Neural progenitor cell (in vitro differentiated cells): ENCODE results near the gene SPOP. TPM values are rescaled to one million over a fixed set of nuclear protein-coding genes. Genes with fewer than 3 reads are reported as not detected.

Source experiments
- DNase-seq: peaks from one replicate; pipeline ENCODE4 v3.0.0-alpha.2; 2016; ENCODE audit warnings: low spot score
- H2AFZ ChIP-seq: fragments of 200-600 bp; sonication (generic); replicated peaks from 2 replicates; pipeline ENCODE4 v1.6.1; 2016; ENCODE audit warnings: antibody characterized with exemption
- H3F3A ChIP-seq: fragments of 200-600 bp; sonication (generic); 2 replicates; pipeline ENCODE4 v1.6.1; 2016; ENCODE audit warnings: antibody characterized with exemption, low read depth
- H3K27ac ChIP-seq: fragments of 200-600 bp; sonication (generic); 2 replicates; pipeline ENCODE4 v1.5.1; 2016; ENCODE audit warnings: mild to moderate bottlenecking
- H3K27me3 ChIP-seq: fragments of 200-600 bp; sonication (generic); 2 replicates; pipeline ENCODE4 v1.6.1; 2016; ENCODE audit warnings: mild to moderate bottlenecking, moderate library complexity
- H3K36me3 ChIP-seq: fragments of 200-600 bp; sonication (generic); 2 replicates; pipeline ENCODE4 v1.5.1; 2016
- H3K4me1 ChIP-seq: fragments of 200-600 bp; sonication (generic); 2 replicates; pipeline ENCODE4 v1.6.1; 2016; ENCODE audit warnings: mixed run types
- H3K4me2 ChIP-seq: fragments of 200-600 bp; sonication (generic); 2 replicates; pipeline ENCODE4 v1.6.1; 2016
- H3K4me3 ChIP-seq: fragments of 200-600 bp; sonication (generic); 2 replicates; pipeline ENCODE4 v1.5.1; 2016
- H3K79me2 ChIP-seq: fragments of 200-600 bp; sonication (generic); 2 replicates; pipeline ENCODE4 v1.6.1; 2016; ENCODE audit warnings: low read depth
- H3K9ac ChIP-seq: fragments of 200-600 bp; sonication (generic); 2 replicates; pipeline ENCODE4 v1.6.1; 2016
- H3K9me3 ChIP-seq: fragments of 200-600 bp; sonication (generic); 2 replicates; pipeline ENCODE4 v1.5.1; 2016; ENCODE audit warnings: low read depth
- H4K20me1 ChIP-seq: fragments of 200-600 bp; sonication (generic); 2 replicates; pipeline ENCODE4 v1.6.1; 2016; ENCODE audit warnings: low read depth
- H3K27ac Mint-ChIP-seq: 3 replicates; pipeline ENCODE4 v1.8.0; 2021; ENCODE audit warnings: mixed read lengths
- H3K27me3 Mint-ChIP-seq: 2 replicates; pipeline ENCODE4 v1.8.0; 2022; ENCODE audit warnings: low read depth, mild to moderate bottlenecking, inconsistent platforms, moderate library complexity, mixed read lengths; ENCODE audit not compliant: insufficient read depth
- H3K36me3 Mint-ChIP-seq: 3 replicates; pipeline ENCODE4 v1.8.0; 2021; ENCODE audit warnings: mixed read lengths
- H3K4me1 Mint-ChIP-seq: 3 replicates; pipeline ENCODE4 v1.8.0; 2021; ENCODE audit warnings: mixed read lengths
- H3K4me3 Mint-ChIP-seq: 3 replicates; pipeline ENCODE4 v1.8.0; 2021; ENCODE audit warnings: mild to moderate bottlenecking, moderate library complexity, mixed read lengths
- H3K9me3 Mint-ChIP-seq: 3 replicates; pipeline ENCODE4 v1.8.0; 2020; ENCODE audit warnings: mixed read lengths
- EZH2 ChIP-seq: fragments of 200-600 bp; sonication (generic); IDR thresholded peaks from 2 replicates; pipeline ENCODE4 v1.6.1; 2017; ENCODE audit warnings: antibody characterized with exemption, mild to moderate bottlenecking, moderate library complexity
- EZH2phosphoT487 ChIP-seq: fragments of 200-600 bp; sonication (generic); IDR thresholded peaks from 2 replicates; pipeline ENCODE4 v1.6.1; 2017; ENCODE audit warnings: antibody characterized with exemption
- total RNA-seq: library from RNA; depleted of rRNA; stranded (reverse); fragments of >200 nt; gene quantifications from 2 replicates; pipeline ENCODE4 v1.2.3, GENCODE V29; 2015; ENCODE audit warnings: low replicate concordance
- TF ChIP-seq, protein P1 (sequence below): fragments of 200-600 bp; sonication (generic); IDR thresholded peaks from 2 replicates; pipeline ENCODE4 v1.5.1; 2017; ENCODE audit warnings: antibody characterized with exemption, mild to moderate bottlenecking

SPOP gene
- total RNA-seq, 1 donor from 2014 or later, result 40.3 TPM

DNA sequence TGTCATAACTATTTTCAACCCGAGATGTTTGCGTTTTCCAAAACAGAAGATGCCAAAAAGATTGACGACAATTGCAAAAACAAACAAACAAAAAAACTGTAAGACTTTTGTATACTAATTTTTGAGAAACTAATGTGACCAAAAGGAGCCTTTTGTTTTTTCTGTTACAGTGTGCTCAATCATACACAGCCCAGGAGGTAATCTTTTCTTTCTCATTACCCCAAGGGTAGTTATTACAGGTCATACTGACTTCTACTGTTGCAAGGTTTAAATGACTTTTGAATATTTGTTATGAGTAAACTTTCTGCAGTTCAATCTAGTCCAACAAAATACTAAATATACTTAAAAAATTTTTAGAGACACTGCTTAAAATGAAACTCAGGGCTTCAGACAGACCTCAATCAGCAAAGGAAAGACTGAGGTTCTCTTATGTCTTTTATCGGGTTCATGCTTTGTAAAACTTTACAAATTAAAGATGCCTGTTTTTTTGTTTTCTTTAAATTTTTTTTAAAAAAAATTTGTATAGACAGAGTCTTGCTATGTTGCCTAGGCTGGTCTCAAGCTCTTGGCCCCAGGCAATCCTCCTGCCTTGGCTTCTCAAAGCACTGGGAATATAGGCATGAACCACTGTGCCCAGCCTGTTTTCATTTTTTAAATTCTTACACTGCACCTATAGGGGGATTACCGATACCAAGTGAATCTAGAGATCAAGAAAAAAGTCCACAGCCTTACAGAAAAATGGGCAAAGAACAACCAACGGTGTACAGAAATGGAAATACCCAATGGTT is 47.6 kb downstream of the SPOP start:
- no peak overlapping the region for H3K4me3 Mint-ChIP-seq

DNA sequence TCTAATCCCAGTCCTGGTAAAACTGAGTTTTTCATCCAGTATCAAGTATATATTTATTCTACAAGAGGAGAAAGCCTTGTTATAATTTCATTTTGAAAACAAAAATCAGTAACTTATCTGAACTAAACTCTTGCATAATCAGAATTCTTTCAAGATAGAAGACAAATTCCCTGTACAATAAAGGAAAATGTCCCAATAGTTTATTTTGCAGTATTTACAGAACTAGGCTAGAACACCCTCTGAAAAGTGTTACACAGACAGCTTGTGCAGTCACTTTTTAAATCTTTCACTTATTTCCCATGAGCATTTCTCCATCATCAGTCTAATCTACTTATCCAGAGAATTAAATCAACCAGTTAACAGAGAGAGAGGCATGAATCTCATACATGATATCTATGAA is 48.5 kb downstream of the SPOP start:
- no peak overlapping the region for H3K4me2 ChIP-seq
- H3K9ac ChIP-seq, result no peak overlapping the region
- H3K4me3 ChIP-seq, result no peak overlapping the region
- peaks cover 13% of the 10 kb centered on the region for H3F3A ChIP-seq
- DNase-seq, result no peak
- no peaks in the 10 kb centered on the region for H3K27me3 Mint-ChIP-seq
- peaks cover 93% of the 10 kb centered on the region for H3K79me2 ChIP-seq
- H3K27ac ChIP-seq, result no peak overlapping the region
- no peak overlapping the region for H2AFZ ChIP-seq
- no peaks in the 10 kb centered on the region for H3K9me3 ChIP-seq
- no peaks in the 10 kb centered on the region for H3K36me3 Mint-ChIP-seq
- H3K27me3 ChIP-seq, result no peaks in the 10 kb centered on the region
- peaks cover 63% of the 10 kb centered on the region for H4K20me1 ChIP-seq
- H3K27ac Mint-ChIP-seq, result no peak overlapping the region
- peaks cover 37% of the 10 kb centered on the region for H3K4me1 ChIP-seq
- H3K9me3 Mint-ChIP-seq, result no peaks in the 10 kb centered on the region
- no peak overlapping the region for H3K4me3 Mint-ChIP-seq
- no peaks in the 10 kb centered on the region for H3K36me3 ChIP-seq
- TF ChIP-seq, protein P1, sequence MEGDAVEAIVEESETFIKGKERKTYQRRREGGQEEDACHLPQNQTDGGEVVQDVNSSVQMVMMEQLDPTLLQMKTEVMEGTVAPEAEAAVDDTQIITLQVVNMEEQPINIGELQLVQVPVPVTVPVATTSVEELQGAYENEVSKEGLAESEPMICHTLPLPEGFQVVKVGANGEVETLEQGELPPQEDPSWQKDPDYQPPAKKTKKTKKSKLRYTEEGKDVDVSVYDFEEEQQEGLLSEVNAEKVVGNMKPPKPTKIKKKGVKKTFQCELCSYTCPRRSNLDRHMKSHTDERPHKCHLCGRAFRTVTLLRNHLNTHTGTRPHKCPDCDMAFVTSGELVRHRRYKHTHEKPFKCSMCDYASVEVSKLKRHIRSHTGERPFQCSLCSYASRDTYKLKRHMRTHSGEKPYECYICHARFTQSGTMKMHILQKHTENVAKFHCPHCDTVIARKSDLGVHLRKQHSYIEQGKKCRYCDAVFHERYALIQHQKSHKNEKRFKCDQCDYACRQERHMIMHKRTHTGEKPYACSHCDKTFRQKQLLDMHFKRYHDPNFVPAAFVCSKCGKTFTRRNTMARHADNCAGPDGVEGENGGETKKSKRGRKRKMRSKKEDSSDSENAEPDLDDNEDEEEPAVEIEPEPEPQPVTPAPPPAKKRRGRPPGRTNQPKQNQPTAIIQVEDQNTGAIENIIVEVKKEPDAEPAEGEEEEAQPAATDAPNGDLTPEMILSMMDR, result no peak
- TF ChIP-seq EZH2 (no peak), EZH2phosphoT487 (no peak)
- peaks cover 18% of the 10 kb centered on the region for H3K4me1 Mint-ChIP-seq

More for the DNA sequence above, 47.6 kb downstream of the SPOP start:
- Histone ChIP-seq H3K4me3 (no peak overlapping the region), H3K9me3 (no peaks in the 10 kb centered on the region), H3K9ac (no peak overlapping the region), H3F3A (peaks cover 21% of the 10 kb centered on the region), H2AFZ (no peak overlapping the region), H3K27me3 (no peaks in the 10 kb centered on the region), H3K79me2 (peaks cover 94% of the 10 kb centered on the region), H4K20me1 (peaks cover 63% of the 10 kb centered on the region), H3K36me3 (no peaks in the 10 kb centered on the region), H3K4me1 (peaks cover 45% of the 10 kb centered on the region), H3K4me2 (no peak overlapping the region), H3K27ac (peak overlapping the region; percentile 46)
- Mint-ChIP-seq H3K4me1 (peaks cover 26% of the 10 kb centered on the region), H3K27me3 (no peaks in the 10 kb centered on the region), H3K36me3 (no peaks in the 10 kb centered on the region), H3K9me3 (no peaks in the 10 kb centered on the region), H3K27ac (no peak overlapping the region)
- TF ChIP-seq EZH2, result no peak
- TF ChIP-seq EZH2phosphoT487, result no peak
- TF ChIP-seq, protein P1, result no peak
- DNase-seq, result no peak

DNA sequence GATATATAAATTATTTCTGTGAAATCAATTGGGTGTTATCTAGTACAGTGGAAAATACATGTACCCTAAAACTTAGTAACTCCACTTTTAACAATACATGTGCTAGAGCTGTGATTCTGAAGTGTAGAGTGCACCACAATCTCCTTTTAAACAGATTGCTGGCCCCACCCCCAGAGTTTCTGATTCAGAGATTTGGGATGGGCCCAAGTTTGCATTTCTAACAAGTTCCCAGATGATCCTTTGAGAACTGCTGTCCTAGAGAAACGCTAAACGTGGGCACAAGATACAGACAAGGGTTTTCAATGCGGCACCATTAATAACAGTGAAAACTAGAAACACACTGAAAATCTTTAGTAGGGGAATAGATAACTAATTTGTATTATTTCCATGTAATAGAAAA is 53.0 kb downstream of the SPOP start:
- Histone ChIP-seq H3K36me3 (no peaks in the 10 kb centered on the region), H2AFZ (no peak overlapping the region), H3K9me3 (no peaks in the 10 kb centered on the region), H3K4me1 (peaks cover 5% of the 10 kb centered on the region), H3K4me2 (no peak overlapping the region), H3K9ac (no peak overlapping the region), H3K27me3 (no peaks in the 10 kb centered on the region), H4K20me1 (peaks cover 42% of the 10 kb centered on the region), H3K4me3 (no peak overlapping the region), H3K79me2 (peaks cover 61% of the 10 kb centered on the region), H3F3A (no peaks in the 10 kb centered on the region), H3K27ac (no peak overlapping the region)
- no peaks in the 10 kb centered on the region for H3K27me3 Mint-ChIP-seq
- TF ChIP-seq EZH2phosphoT487 (no peak), EZH2 (no peak)
- TF ChIP-seq, protein P1, result no peak
- no peak for DNase-seq
- H3K36me3 Mint-ChIP-seq, result peaks cover 11% of the 10 kb centered on the region
- peaks cover 3% of the 10 kb centered on the region for H3K4me1 Mint-ChIP-seq
- H3K27ac Mint-ChIP-seq, result no peak overlapping the region
- H3K9me3 Mint-ChIP-seq, result no peaks in the 10 kb centered on the region
- H3K4me3 Mint-ChIP-seq, result no peak overlapping the region
